Omental fat pad (tissue), 4 donors: Measurements from ENCODE around the gene RREB1. TPM values are rescaled to one million over a fixed set of nuclear protein-coding genes. Genes with fewer than 3 reads are reported as not detected.

Experiments used
- ATAC-seq: fragments of 150-250 bp; one replicate; pipeline ENCODE4 v1.9.1; 2016; ENCODE audit warnings: mild to moderate bottlenecking, moderate library complexity; ENCODE audit not compliant: low FRiP score
- DNase-seq: peaks from one replicate; pipeline ENCODE4 v3.0.0-alpha.2; 2019; ENCODE audit warnings: low spot score
- total RNA-seq, 4 donors: library from RNA; depleted of rRNA; stranded (reverse); fragments of >200 nt; gene quantifications; one replicate each; pipeline ENCODE4 v1.1.0, GENCODE V29; 2016
- TF ChIP-seq, protein P1 (sequence below), 3 donors: fragments of 450-650 bp; IDR thresholded peaks; one replicate each; pipeline ENCODE4 v1.5.1; 2016 to 2017; ENCODE audit warnings: antibody characterized with exemption in 3 of 3, mild to moderate bottlenecking in 3 of 3, moderate library complexity in 2 of 3

Gene RREB1
- total RNA-seq, 4 donors from 2014 or later, result 24.9 to 48.1 (median 40.6) TPM

DNA sequence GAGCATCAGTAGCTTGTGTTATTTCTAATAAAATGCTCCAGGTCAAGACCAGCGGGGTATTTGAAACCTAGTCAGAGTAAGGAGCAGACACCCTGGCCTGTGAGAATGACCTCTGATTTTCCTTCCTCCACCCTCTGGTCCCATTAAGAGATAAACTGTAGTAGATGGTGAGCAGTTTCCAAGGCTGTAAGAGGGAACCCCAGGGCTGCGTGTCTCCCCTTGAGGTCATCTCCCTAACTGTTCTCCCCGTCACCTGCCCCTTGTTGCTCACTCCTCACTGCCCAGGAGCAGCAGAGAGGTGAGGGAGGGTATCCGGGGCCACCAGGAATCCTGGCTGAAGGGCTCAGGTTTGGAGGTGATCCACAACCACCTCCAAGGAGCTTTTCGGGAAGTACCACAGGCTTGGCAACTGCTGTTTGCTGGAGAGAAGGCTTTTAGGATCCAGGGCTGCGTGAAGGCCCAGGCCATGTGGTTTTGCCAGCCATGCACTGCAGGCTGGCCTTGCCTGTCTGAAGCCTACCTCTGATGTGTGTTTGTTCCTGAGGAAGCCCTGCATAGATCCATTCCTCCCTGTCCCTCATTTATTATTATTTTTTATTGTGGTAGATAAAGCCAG is 62.5 kb downstream of the RREB1 start:
- ATAC-seq (no peak), DNase-seq (no peak)
- TF ChIP-seq, protein P1, sequence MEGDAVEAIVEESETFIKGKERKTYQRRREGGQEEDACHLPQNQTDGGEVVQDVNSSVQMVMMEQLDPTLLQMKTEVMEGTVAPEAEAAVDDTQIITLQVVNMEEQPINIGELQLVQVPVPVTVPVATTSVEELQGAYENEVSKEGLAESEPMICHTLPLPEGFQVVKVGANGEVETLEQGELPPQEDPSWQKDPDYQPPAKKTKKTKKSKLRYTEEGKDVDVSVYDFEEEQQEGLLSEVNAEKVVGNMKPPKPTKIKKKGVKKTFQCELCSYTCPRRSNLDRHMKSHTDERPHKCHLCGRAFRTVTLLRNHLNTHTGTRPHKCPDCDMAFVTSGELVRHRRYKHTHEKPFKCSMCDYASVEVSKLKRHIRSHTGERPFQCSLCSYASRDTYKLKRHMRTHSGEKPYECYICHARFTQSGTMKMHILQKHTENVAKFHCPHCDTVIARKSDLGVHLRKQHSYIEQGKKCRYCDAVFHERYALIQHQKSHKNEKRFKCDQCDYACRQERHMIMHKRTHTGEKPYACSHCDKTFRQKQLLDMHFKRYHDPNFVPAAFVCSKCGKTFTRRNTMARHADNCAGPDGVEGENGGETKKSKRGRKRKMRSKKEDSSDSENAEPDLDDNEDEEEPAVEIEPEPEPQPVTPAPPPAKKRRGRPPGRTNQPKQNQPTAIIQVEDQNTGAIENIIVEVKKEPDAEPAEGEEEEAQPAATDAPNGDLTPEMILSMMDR (IDR thresholded peaks at IDR 0.05), result no peak

DNA sequence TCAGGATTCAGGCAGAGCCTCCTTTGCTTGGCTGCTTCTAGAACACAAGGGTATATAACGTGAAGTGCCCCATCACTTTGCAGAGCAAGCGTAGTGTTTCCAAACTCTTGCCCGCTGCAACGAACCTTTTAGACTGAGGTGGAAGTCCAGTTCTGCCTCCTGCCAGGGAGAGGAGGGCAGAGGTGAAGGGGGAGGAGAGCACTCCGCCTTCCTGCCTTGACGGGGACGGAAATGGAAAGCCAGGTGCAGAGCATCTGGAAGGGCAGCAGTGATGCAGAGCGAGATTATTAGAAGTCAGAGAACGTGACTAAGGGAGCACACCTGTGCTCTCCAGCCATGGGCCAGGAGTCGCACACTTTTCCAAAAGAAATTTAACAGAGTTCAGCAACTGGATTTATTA is 63.4 kb downstream of the RREB1 start:
- TF ChIP-seq, protein P1 (IDR thresholded peaks at IDR 0.05), result no peak
- no peak for ATAC-seq
- DNase-seq, result no peak

DNA sequence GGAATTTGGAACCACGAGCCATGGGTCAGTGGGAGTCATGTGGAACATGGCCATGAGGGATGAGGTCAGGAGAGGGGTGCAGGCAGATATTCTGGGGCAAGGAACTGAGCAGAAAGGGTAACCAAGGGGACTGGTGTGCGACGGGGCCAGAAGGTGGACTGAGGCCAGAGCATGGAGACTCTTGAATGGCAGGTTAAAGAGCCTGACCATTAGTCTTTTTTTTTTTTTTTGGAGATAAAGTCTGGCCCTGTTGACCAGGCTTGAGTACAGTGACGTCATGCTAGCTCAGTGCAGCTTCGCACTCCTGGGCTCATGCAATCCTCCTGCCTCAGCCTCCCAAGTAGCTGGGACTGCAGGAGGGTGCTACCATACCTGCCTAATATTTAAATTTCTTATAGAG is 64.0 kb downstream of the RREB1 start:
- DNase-seq, result no peak
- TF ChIP-seq, protein P1 (IDR thresholded peaks at IDR 0.05), result no peak
- no peak for ATAC-seq

DNA sequence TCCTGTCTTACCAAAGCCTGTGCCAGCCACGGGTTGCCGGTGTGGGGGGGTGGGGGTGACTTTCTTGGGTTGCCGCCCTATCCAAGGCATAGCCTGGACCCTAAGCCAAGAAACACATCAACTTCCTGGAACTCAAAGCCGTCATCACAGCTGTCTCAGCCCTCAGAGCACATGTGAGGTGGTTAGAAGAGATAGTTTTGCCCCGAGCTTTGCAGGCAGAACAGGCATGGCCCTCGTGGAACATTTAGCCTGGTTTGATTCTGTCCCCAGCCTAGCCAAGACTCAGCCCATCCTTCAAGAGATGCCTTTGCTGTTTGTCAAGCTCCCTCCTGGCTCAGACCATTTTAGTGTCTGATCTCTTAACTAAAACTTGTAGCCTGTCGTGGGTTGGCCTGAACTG is 64.9 kb downstream of the RREB1 start:
- DNase-seq (no peak), ATAC-seq (no peak)
- TF ChIP-seq, protein P1 (IDR thresholded peaks at IDR 0.05), result no peak

DNA sequence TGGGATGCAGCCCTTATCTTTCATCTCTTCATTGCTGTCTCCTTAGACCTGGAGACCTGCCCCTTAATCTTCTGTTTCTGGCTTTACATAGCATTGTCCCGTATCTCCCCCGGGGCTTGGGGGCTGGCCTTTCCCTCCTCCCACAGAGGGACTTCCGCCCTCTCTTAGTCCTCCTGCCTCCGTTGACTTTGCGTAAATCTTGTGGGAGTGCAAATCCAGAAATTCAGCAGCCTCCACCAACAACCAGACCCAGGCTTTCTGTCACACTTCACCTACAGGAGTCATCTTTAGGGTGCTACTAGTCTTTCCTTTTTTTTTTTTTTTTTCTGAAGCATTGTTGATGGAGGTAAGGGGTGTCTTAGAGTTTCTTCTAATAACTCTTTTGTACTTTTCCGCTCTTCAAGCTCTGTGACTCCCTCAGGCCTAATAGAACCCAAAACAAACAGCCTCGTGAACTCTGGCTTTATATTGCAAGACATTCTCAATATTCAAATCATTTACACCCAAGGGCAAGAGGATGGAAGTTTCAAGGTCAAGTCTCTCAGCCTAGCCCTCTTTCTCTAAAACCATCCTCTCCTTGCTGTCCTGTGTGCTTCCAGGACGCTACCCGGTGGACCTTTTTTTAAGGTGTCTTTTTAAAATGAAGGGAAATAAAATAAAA is 66.2 kb downstream of the RREB1 start:
- TF ChIP-seq, protein P1 (IDR thresholded peaks at IDR 0.05), result no peak
- no peak for ATAC-seq
- DNase-seq, result no peak

DNA sequence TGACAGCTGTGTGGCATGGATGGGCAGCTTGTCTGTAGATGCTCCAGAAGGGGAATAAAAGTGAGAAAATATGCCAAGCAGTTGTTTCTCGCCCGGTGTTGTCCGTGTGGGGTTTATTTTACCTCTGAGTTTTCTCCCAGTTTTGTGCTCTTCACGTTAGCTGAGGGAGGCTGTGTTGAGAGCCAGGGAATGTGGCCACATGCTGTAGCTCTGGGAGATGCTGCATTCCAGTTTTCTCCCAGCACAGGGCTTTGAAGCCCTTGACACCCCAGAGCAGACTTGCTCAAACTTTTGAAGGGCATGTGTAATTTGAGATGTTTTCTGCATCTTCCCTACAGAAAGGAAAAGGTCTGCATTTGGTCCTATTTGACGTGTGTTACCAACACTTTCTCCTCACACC is 67.7 kb downstream of the RREB1 start:
- ATAC-seq, result peak; percentile 68
- TF ChIP-seq, protein P1 (IDR thresholded peaks at IDR 0.05), result no peak
- no peak for DNase-seq

DNA sequence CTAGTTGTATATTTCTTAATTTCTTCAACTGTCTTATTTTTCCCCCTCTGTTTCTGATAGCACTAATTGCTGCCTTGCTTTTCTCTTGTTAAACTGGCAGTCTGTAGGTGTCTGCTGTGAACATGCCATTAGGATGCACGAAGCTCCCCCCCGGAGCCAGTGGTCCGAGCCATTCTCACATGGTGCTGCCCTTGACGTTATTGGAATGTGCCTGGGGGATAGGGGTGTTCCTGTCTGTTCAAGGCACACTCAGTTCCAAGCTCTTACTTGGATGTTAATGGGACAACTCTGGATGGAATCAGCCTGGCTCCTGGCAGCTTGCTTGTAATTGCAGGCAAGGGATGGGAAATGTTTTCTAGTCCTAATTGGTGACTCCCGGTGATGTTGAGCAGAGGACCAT is 68.4 kb downstream of the RREB1 start:
- TF ChIP-seq, protein P1 (IDR thresholded peaks at IDR 0.05), result no peak
- DNase-seq, result no peak
- ATAC-seq, result peak; percentile 38
